ENCODE measurements around the gene CNTRL. TPM values are rescaled to one million over a fixed set of nuclear protein-coding genes. Genes with fewer than 3 reads are reported as not detected.

Gene CNTRL
- total RNA-seq, 1 experiment from 2014 or later, result 13.4 TPM

- Histone ChIP-seq H3K36me3 (ENCODE audit: control insufficient read depth in 1 of 2, insufficient read depth in 2 of 2, low read length in 2 of 2) (no peaks in the 10 kb centered on the region), H3K4me3 (replicated peaks in 1 of 2; ENCODE audit: low read depth in 1 of 2, low read length in 2 of 2) (no peak overlapping the region), H3K27me3 (ENCODE audit: insufficient read depth, low read length) (no peaks in the 10 kb centered on the region), H3K9me2 (ENCODE audit: insufficient read depth) (no peaks in the 10 kb centered on the region), H3K79me2 (ENCODE audit: insufficient read depth, low read length) (no peaks in the 10 kb centered on the region), H2AFZ (ENCODE audit: low read depth, low read length, poor library complexity, severe bottlenecking) (no peak overlapping the region), H3K4me2 (ENCODE audit: low read length) (no peak overlapping the region), H4K20me1 (ENCODE audit: insufficient read depth) (no peaks in the 10 kb centered on the region), H3K9me3 (ENCODE audit: control insufficient read depth in 1 of 2, insufficient read depth in 1 of 2, low read depth in 1 of 2, low read length in 2 of 2) (no peaks in the 10 kb centered on the region), H3K27ac (ENCODE audit: low read depth, low read length) (no peak overlapping the region), H3K4me1 (ENCODE audit: control insufficient read depth in 1 of 2, insufficient read depth in 2 of 2, low read length in 2 of 2) (0 out of 4 replicates have a peak, but pooled peaks cover 0 to 2% of the 10 kb centered on the region in 2 experiments), H3K9ac (ENCODE audit: low read length) (no peak overlapping the region)
- no peak for ATAC-seq
- intact Hi-C loops (cut with micrococcal nuclease), result no loop called here
- DNase-seq (ENCODE audit: low read depth, low spot score), result no peak
- BruUV-seq (replicated peaks), result no TSS peak
- ChIA-PET CTCF (interaction anchor here (3.9 kb wide), 1 partner anchor 11 kb away, joined by 36 read pairs; no protein-coding TSS in a partner anchor), POLR2A (no interaction called here), RAD21 (ENCODE audit: low non-redundant PET in 1 of 2, low total read pairs in 2 of 2, uncharacterized antibody in 2 of 2, unreplicated experiment in 2 of 2) (no interaction called here)
- TF ChIP-seq MAX (IDR thresholded peaks at IDR 0.05), result no peak
- no peak for TF ChIP-seq POLR2AphosphoS5 (IDR thresholded peaks at IDR 0.05; ENCODE audit: low read depth, low read length)
- TF ChIP-seq ZFX (IDR thresholded peaks at IDR 0.05), result no peak
- no peak for TF ChIP-seq EZH2 (IDR thresholded peaks at IDR 0.05)
- no peak for TF ChIP-seq POLR2A (IDR thresholded peaks at IDR 0.05; ENCODE audit: borderline replicate concordance, extremely low read depth, insufficient read depth, insufficient read length)
- no peak for TF ChIP-seq SIN3A (IDR thresholded peaks at IDR 0.05; ENCODE audit: low read depth)
- TF ChIP-seq YY1 (IDR thresholded peaks at IDR 0.05; ENCODE audit: extremely low read depth, insufficient replicate concordance, low read depth, low read length), result no peak
- TF ChIP-seq CTCF (IDR thresholded peaks at IDR 0.05 in 2 of 3, conservative IDR thresholded peaks at IDR 0.05 in 1 of 3; ENCODE audit: borderline replicate concordance in 1 of 3, insufficient read depth in 1 of 3, low read depth in 2 of 3, low read length in 2 of 3), result no peak
- TF ChIP-seq ATF3 (IDR thresholded peaks at IDR 0.05), result no peak
- no peak for TF ChIP-seq REST (IDR thresholded peaks at IDR 0.05; ENCODE audit: low read depth)
- TF ChIP-seq JUND (IDR thresholded peaks at IDR 0.05), result no peak
- no peak for TF ChIP-seq SRF (IDR thresholded peaks at IDR 0.05; ENCODE audit: low read depth)
- TF ChIP-seq CEBPB (IDR thresholded peaks at IDR 0.05; ENCODE audit: low read depth), result no peak
- TF ChIP-seq SP1 (IDR thresholded peaks at IDR 0.05; ENCODE audit: low read depth), result no peak
- TF ChIP-seq ELF1 (IDR thresholded peaks at IDR 0.05; ENCODE audit: borderline replicate concordance, low read depth), result no peak
These were observed 26.6 kb upstream of the CNTRL start for GRCh38 chr9:121048175-121048574.
